ENCODE data around the gene NAA10. TPM values are rescaled to one million over a fixed set of nuclear protein-coding genes. Genes with fewer than 3 reads are reported as not detected.

NAA10 gene
- total and polyA plus RNA-seq, 3 donors from 2014 or later = 33.9 to 52.8 (median 46.7) TPM

GRCh38 chrX:153921511-153922446 is 13.1 kb downstream of the NAA10 start:
- WGBS, 2 donors = 40 to 49% methylated on average over 1 to 23 of the region's 40 CpGs
- intact Hi-C loops (cut with DNase I; ENCODE audit: low total_unique reads) = no loop called here
- H3K27ac ChIP-seq = no peak overlapping the region
- H3K27me3 ChIP-seq = no peaks in the 10 kb centered on the region
- H3K4me3 ChIP-seq = no peak overlapping the region
- TF ChIP-seq CTCF (IDR thresholded peaks at IDR 0.05) = no peak
- TF ChIP-seq POLR2A (IDR thresholded peaks at IDR 0.05) = no peak
- DNase-seq = no peak
- H3K4me1 ChIP-seq = peaks cover 6% of the 10 kb centered on the region
- H3K36me3 ChIP-seq (ENCODE audit: low read depth, missing control alignments) = no peaks in the 10 kb centered on the region
- no peaks in the 10 kb centered on the region for H3K9me3 ChIP-seq

GRCh38 chrX:153921070-153921469 is 13.8 kb downstream of the NAA10 start:
- intact Hi-C loops (cut with DNase I; ENCODE audit: low total_unique reads) = no loop called here
- 56% methylated on average over 12 of the region's 16 CpGs; no CpG with 5 or more reads in 1 of the 2 donors for WGBS, 2 donors

GRCh38 chrX:153920546-153920945 is 14.3 kb downstream of the NAA10 start:
- 95 to 100% methylated on average over 2 to 10 of the region's 14 CpGs for WGBS, 2 donors
- no peak for TF ChIP-seq POLR2A (IDR thresholded peaks at IDR 0.05)
- no peak for TF ChIP-seq CTCF (IDR thresholded peaks at IDR 0.05)

More at GRCh38 chrX:153921070-153921469, 13.8 kb downstream of the NAA10 start:
- no peaks in the 10 kb centered on the region for H3K36me3 ChIP-seq (ENCODE audit: low read depth, missing control alignments)
- H3K27ac ChIP-seq = no peak overlapping the region
- no peak overlapping the region for H3K4me3 ChIP-seq
- H3K9me3 ChIP-seq = no peaks in the 10 kb centered on the region
- peaks cover 5% of the 10 kb centered on the region for H3K4me1 ChIP-seq
- TF ChIP-seq CTCF (IDR thresholded peaks at IDR 0.05) = no peak
- no peak for TF ChIP-seq POLR2A (IDR thresholded peaks at IDR 0.05)
- no peak for DNase-seq
- H3K27me3 ChIP-seq = no peaks in the 10 kb centered on the region

GRCh38 chrX:153919281-153919680 is 15.6 kb downstream of the NAA10 start:
- DNase-seq = no peak
- H3K27me3 ChIP-seq = no peaks in the 10 kb centered on the region
- no peaks in the 10 kb centered on the region for H3K9me3 ChIP-seq
- WGBS, 2 donors = 96 to 100% methylated on average over 3 to 13 of the region's 13 CpGs
- intact Hi-C loops (cut with DNase I; ENCODE audit: low total_unique reads) = no loop called here
- no peak overlapping the region for H3K27ac ChIP-seq
- no peaks in the 10 kb centered on the region for H3K36me3 ChIP-seq (ENCODE audit: low read depth, missing control alignments)
- TF ChIP-seq POLR2A (IDR thresholded peaks at IDR 0.05) = no peak
- TF ChIP-seq CTCF (IDR thresholded peaks at IDR 0.05) = no peak
- no peak overlapping the region for H3K4me3 ChIP-seq
- peaks cover 5% of the 10 kb centered on the region for H3K4me1 ChIP-seq

More at GRCh38 chrX:153920546-153920945, 14.3 kb downstream of the NAA10 start:
- peaks cover 5% of the 10 kb centered on the region for H3K4me1 ChIP-seq
- no peaks in the 10 kb centered on the region for H3K36me3 ChIP-seq (ENCODE audit: low read depth, missing control alignments)
- no peak overlapping the region for H3K4me3 ChIP-seq
- no peaks in the 10 kb centered on the region for H3K27me3 ChIP-seq
- H3K9me3 ChIP-seq = no peaks in the 10 kb centered on the region
- no peak for DNase-seq
- intact Hi-C loops (cut with DNase I; ENCODE audit: low total_unique reads) = no loop called here
- no peak overlapping the region for H3K27ac ChIP-seq
